Prostate gland (tissue), 2 donors: ENCODE data around the gene EARS2. TPM values are rescaled to one million over a fixed set of nuclear protein-coding genes. Genes with fewer than 3 reads are reported as not detected.
"Not testable (repeated sequence)": the region's sequence is repeated elsewhere in the genome, so short reads cannot be mapped to it uniquely, and the experiment has no call there.

ENCODE experiments used
- DNase-seq: peaks from one replicate; pipeline ENCODE4 v3.0.0-alpha.2; 2019; ENCODE audit warnings: low spot score
- H3K27ac ChIP-seq, 2 donors: fragments of 200-600 bp; sonication (generic); 2 replicates each; pipeline ENCODE4 v1.5.1; 2017 to 2019
- H3K27me3 ChIP-seq: fragments of 200-600 bp; sonication (generic); replicated peaks from 2 replicates; pipeline ENCODE4 v1.5.1; 2019; ENCODE audit not compliant: insufficient read depth
- H3K36me3 ChIP-seq, 2 donors: fragments of 200-600 bp; sonication (generic); 1 replicate in 1 of 2; 2 replicates in 1 of 2; pipeline versions ENCODE4 v1.5.1 to v1.8.1; 2017 to 2019
- H3K4me1 ChIP-seq: fragments of 200-600 bp; sonication (generic); replicated peaks from 2 replicates; pipeline ENCODE4 v1.5.1; 2019
- H3K4me3 ChIP-seq, 2 donors: fragments of 200-600 bp; sonication (generic); 2 replicates each; pipeline ENCODE4 v1.5.1; 2017 to 2019
- H3K9me3 ChIP-seq: fragments of 200-600 bp; sonication (generic); 2 replicates; pipeline ENCODE4 v1.5.1; 2017
- POLR2A ChIP-seq: fragments of 450-650 bp; IDR thresholded peaks from one replicate; pipeline ENCODE4 v1.6.1; 2016; ENCODE audit warnings: antibody characterized with exemption, mild to moderate bottlenecking
- POLR2AphosphoS5 ChIP-seq: sonication (generic); formaldehyde crosslinking; IDR thresholded peaks from one replicate; pipeline ENCODE4 v1.6.1; 2017; ENCODE audit warnings: antibody characterized with exemption
- WGBS: methylation state at CpG from one replicate; pipeline ENCODE4 v1.1.5; 2018; 5-methylcytosine and 5-hydroxymethylcytosine counted together
- intact Hi-C: fragments of 100-400 bp; cut with DNase I; formaldehyde crosslinking; loops from one replicate; pipeline ENCODE4 v1.14.2; 2022
- total RNA-seq, 2 donors: library from RNA; depleted of rRNA; stranded (reverse); fragments of >200 nt; gene quantifications; one replicate each; pipeline ENCODE4 v1.1.0, GENCODE V29; 2016
- TF ChIP-seq, protein P1 (sequence below), 4 experiments: fragments of 200-600 bp in 2 of 4; fragments of 450-650 bp in 2 of 4; sonication (generic) in 2 of 4; IDR thresholded peaks; 1 replicate in 3 of 4; 2 replicates in 1 of 4; pipeline ENCODE4 v1.5.1; 2016 to 2019; ENCODE audit warnings: antibody characterized with exemption in 4 of 4, mild to moderate bottlenecking in 2 of 4, moderate library complexity in 2 of 4

The EARS2 gene
- total RNA-seq, 2 donors from 2014 or later = 40.3 to 60.2 TPM

DNA sequence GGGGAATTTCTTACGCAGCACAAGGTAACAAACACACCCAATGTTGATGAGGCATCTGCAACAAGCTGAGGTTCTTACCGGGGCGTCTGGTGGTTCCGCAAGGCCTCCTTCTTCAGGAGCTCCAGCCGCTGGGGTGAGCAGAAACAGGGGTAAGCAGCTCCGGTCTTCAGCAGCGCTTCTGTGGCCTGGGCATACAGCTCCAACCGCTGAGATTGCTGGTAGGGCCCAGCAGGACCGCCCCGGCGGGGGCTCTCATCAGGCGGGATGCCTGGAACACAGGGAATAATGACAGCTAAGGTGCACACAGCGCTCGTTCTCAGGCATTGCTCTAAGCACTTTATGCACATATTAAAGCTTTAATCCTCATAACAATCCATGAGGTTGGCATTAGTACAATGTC, 12.7 kb downstream of the EARS2 start:
- WGBS = 95% methylated on average over 14 of the region's 14 CpGs
- no peak overlapping the region for H3K4me3 ChIP-seq
- intact Hi-C loops = no loop called here
- no peak overlapping the region for H3K27ac ChIP-seq
- H3K9me3 ChIP-seq = no peaks in the 10 kb centered on the region
- TF ChIP-seq, protein P1, sequence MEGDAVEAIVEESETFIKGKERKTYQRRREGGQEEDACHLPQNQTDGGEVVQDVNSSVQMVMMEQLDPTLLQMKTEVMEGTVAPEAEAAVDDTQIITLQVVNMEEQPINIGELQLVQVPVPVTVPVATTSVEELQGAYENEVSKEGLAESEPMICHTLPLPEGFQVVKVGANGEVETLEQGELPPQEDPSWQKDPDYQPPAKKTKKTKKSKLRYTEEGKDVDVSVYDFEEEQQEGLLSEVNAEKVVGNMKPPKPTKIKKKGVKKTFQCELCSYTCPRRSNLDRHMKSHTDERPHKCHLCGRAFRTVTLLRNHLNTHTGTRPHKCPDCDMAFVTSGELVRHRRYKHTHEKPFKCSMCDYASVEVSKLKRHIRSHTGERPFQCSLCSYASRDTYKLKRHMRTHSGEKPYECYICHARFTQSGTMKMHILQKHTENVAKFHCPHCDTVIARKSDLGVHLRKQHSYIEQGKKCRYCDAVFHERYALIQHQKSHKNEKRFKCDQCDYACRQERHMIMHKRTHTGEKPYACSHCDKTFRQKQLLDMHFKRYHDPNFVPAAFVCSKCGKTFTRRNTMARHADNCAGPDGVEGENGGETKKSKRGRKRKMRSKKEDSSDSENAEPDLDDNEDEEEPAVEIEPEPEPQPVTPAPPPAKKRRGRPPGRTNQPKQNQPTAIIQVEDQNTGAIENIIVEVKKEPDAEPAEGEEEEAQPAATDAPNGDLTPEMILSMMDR (IDR thresholded peaks at IDR 0.05) = no peak
- TF ChIP-seq POLR2AphosphoS5 (no peak), POLR2A (no peak)
- no peak for DNase-seq
- peaks cover 0 to under 1% of the 10 kb centered on the region in 2 donors for H3K36me3 ChIP-seq
- no peaks in the 10 kb centered on the region for H3K4me1 ChIP-seq
- no peaks in the 10 kb centered on the region for H3K27me3 ChIP-seq

DNA sequence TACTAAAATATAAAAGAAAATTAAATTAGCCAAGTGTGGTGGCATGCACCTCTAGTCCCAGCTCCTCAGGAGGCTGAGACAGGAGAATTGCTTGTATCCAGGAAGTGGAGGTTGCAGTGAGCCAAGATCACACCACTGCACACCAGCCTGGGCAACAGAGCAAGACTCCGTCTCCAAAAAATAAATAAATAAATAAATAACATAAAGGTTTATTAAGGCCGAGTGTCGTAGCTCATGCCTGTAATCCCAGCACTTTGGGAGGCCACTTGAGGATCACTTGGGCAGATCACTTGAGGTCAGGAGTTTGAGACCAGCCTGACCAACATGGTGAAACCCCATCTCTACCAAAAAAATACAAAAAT, 16.4 kb downstream of the EARS2 start:
- intact Hi-C loops, H3K9me3 ChIP-seq, H3K36me3 ChIP-seq, H3K27ac ChIP-seq, H3K4me3 ChIP-seq, DNase-seq, H3K4me1 ChIP-seq, H3K27me3 ChIP-seq: not testable (repeated sequence)
- WGBS = 87% methylated on average over 3 of the region's 3 CpGs

DNA sequence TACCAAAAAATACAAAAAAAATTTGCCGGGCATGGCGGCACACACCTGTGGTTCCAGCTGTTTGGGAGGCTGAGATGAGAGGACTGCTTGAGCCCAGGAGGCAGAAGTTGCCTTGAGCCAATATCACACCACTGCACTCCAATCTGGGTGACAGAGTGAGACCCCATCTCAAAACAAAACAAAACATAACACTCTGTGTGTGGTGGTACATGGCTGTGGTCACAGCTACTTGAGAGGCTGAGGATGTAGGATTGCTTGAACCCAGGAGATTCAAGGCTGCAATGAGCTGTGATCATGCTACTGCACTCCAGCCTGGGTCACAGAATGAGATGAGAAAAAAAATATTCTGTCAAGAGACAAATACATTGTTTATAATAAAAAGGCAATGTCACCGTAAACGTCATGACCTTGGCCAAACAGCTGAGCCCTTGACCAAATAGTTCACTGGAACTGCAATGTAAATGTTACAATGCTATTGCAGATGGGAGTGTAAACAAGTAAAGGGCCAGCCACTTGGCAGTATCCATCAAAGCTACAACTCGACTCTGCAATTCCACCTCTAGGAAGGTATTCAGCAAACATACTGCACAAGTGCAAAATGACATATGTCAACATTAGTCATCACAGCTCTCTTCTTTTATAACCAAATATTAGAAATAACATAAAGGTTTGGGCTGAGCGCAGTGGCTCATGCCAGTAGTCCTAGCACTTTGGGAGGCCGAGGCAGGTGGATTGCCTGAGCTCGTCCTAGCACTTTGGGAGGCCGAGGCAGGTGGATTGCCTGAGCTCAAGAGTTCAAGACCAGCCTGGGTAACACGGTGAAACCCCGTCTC, 16.9 kb downstream of the EARS2 start:
- no peaks in the 10 kb centered on the region for H3K36me3 ChIP-seq
- intact Hi-C loops = no loop called here
- 78% methylated on average over 11 of the region's 11 CpGs for WGBS
- peak; percentile 46 for DNase-seq
- no peak overlapping the region for H3K27ac ChIP-seq
- TF ChIP-seq, protein P1 (IDR thresholded peaks at IDR 0.05) = no peak
- TF ChIP-seq POLR2AphosphoS5 = peak; percentile 74
- TF ChIP-seq POLR2A = no peak
- H3K27me3 ChIP-seq = no peaks in the 10 kb centered on the region
- no peaks in the 10 kb centered on the region for H3K9me3 ChIP-seq
- H3K4me1 ChIP-seq = no peaks in the 10 kb centered on the region
- no peak overlapping the region for H3K4me3 ChIP-seq

DNA sequence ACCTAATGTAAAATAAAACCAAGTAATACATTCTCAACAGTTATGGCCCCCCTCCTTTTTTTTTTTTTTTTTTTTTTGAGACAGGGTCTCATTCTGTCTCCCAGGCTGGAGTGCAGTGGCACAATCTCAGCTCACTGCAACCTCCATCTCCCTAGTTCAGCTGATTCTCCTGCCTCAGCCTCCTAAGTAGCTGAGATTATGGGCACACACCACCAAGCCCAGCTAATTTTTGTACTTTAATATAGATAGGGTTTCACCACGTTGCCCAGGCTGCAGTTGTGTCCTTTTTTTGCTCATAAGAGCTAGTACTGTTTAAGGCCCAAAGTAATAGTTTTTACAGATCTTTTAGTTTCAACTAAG, 18.3 kb downstream of the EARS2 start:
- no peaks in the 10 kb centered on the region for H3K9me3 ChIP-seq
- intact Hi-C loops = no loop called here

DNA sequence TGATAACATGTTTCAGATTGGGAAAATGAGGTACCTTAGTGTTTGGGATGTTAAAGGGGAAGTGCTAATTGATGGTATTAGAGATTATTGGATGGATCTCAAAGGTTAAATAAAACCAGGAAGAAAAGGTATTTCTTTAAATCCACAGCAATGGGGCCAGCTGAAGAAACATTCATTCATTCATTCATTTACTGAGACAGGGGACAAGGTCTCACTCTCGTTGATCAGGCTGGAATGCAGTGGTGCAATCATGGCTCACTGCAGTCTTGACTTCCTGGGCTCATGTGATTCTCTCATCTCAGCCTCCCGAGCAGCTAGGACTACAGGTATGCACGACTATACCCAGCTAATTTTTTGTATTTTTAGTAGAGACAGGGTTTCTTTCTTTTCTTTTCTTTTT, 19.8 kb downstream of the EARS2 start:
- 83% methylated on average over 3 of the region's 3 CpGs for WGBS

More for the DNA sequence above, 18.3 kb downstream of the EARS2 start:
- no peaks in the 10 kb centered on the region for H3K4me1 ChIP-seq
- H3K27ac ChIP-seq = no peak overlapping the region
- no peak for DNase-seq
- TF ChIP-seq POLR2A = no peak
- 85% methylated on average over 1 of the region's 1 CpG for WGBS
- no peaks in the 10 kb centered on the region for H3K27me3 ChIP-seq
- peaks cover 3% of the 10 kb centered on the region in 2 donors for H3K36me3 ChIP-seq
- no peak overlapping the region for H3K4me3 ChIP-seq

More for the DNA sequence above, 19.8 kb downstream of the EARS2 start:
- peaks cover 3% of the 10 kb centered on the region in 2 donors for H3K36me3 ChIP-seq
- no peaks in the 10 kb centered on the region for H3K9me3 ChIP-seq
- H3K4me1 ChIP-seq = no peaks in the 10 kb centered on the region
- no peak for TF ChIP-seq POLR2AphosphoS5
- TF ChIP-seq POLR2A = no peak
- TF ChIP-seq, protein P1 (IDR thresholded peaks at IDR 0.05) = no peak
- no peak overlapping the region for H3K4me3 ChIP-seq
- H3K27me3 ChIP-seq = no peaks in the 10 kb centered on the region
- intact Hi-C loops = no loop called here
- DNase-seq = no peak
- H3K27ac ChIP-seq = no peak overlapping the region
